ENCODE data around the gene AFF2.

AFF2 gene

DNA sequence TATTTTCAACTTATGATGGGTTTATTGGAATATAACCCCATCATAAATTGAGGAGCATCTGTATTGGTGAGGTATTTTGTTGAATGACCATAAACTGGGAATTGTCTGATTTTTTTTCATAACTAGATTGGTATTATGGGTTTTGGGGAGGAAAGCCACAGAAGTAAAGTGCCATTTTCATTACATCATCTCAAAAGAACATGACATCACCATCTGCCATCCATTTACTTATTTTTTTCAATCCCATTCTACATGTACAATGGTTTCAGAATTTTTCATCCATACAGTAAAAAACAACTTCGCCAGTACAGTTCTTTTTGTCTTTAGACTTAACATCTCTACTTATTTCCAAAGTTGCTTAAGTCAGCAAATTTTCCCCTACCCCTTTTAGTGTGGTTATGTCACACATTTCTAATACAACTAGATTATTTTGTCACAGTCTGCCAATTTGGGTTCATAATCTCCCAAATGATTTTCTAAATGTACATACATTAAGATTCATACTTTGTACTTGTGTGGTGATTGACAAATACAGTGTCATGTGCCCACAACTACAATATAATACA, 545.3 kb downstream of the AFF2 start:
- H3K36me3 ChIP-seq, result no peaks in the 10 kb centered on the region
- H3K27me3 ChIP-seq, result no peaks in the 10 kb centered on the region
- H3K4me1 ChIP-seq (ENCODE audit: control insufficient read depth in 1 of 2, insufficient read depth in 1 of 2, low read depth in 1 of 2, low read length in 1 of 2), result no peaks in the 10 kb centered on the region
- H3K9me3 ChIP-seq, result no peaks in the 10 kb centered on the region
- H3K4me3 ChIP-seq (ENCODE audit: low read depth in 1 of 2, low read length in 1 of 2), result no peak overlapping the region
- TF ChIP-seq, protein P1, sequence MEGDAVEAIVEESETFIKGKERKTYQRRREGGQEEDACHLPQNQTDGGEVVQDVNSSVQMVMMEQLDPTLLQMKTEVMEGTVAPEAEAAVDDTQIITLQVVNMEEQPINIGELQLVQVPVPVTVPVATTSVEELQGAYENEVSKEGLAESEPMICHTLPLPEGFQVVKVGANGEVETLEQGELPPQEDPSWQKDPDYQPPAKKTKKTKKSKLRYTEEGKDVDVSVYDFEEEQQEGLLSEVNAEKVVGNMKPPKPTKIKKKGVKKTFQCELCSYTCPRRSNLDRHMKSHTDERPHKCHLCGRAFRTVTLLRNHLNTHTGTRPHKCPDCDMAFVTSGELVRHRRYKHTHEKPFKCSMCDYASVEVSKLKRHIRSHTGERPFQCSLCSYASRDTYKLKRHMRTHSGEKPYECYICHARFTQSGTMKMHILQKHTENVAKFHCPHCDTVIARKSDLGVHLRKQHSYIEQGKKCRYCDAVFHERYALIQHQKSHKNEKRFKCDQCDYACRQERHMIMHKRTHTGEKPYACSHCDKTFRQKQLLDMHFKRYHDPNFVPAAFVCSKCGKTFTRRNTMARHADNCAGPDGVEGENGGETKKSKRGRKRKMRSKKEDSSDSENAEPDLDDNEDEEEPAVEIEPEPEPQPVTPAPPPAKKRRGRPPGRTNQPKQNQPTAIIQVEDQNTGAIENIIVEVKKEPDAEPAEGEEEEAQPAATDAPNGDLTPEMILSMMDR (IDR thresholded peaks at IDR 0.05), result no peak
- no peak overlapping the region for H3K27ac ChIP-seq
